H9 (cell line): Measurements from ENCODE around the gene SH3GL1. TPM values are rescaled to one million over a fixed set of nuclear protein-coding genes. Genes with fewer than 3 reads are reported as not detected.

ENCODE experiments used
- DNase-seq: peaks from one replicate; pipeline ENCODE4 v3.0.0-alpha.2; 2017
- H2AFZ ChIP-seq: one replicate; pipeline ENCODE4 v1.6.1; 2013; ENCODE audit warnings: mild to moderate bottlenecking, low read length, control low read depth, moderate library complexity
- H2AK5ac ChIP-seq: 2 replicates; pipeline ENCODE4 v1.6.1; 2013; ENCODE audit warnings: low read length, control low read depth, mixed read lengths; ENCODE audit not compliant: insufficient read length
- H2BK120ac ChIP-seq: one replicate; pipeline ENCODE4 v1.6.1; 2013; ENCODE audit warnings: low read depth, mild to moderate bottlenecking, low read length, control low read depth, inconsistent platforms; ENCODE audit not compliant: poor library complexity, severe bottlenecking
- H2BK12ac ChIP-seq: 2 replicates; pipeline ENCODE4 v1.6.1; 2013; ENCODE audit warnings: low read length, control low read depth, mixed read lengths, low read depth; ENCODE audit not compliant: insufficient read length
- H2BK15ac ChIP-seq: 2 replicates; pipeline ENCODE4 v1.6.1; 2013; ENCODE audit warnings: low read depth, low read length, control low read depth
- H2BK20ac ChIP-seq: one replicate; pipeline ENCODE4 v1.6.1; 2013; ENCODE audit warnings: low read depth, mild to moderate bottlenecking, low read length, control low read depth, inconsistent platforms; ENCODE audit not compliant: poor library complexity, severe bottlenecking
- H2BK5ac ChIP-seq: 2 replicates; pipeline ENCODE4 v1.6.1; 2013; ENCODE audit warnings: low read length, control low read depth, mixed read lengths; ENCODE audit not compliant: insufficient read length
- H3K14ac ChIP-seq: 2 replicates; pipeline ENCODE4 v1.6.1; 2013; ENCODE audit warnings: low read length, control low read depth; ENCODE audit not compliant: insufficient read depth
- H3K18ac ChIP-seq: 2 replicates; pipeline ENCODE4 v1.6.1; 2013; ENCODE audit warnings: low read depth, mild to moderate bottlenecking, mixed read lengths, low read length, control low read depth; ENCODE audit not compliant: insufficient read length
- H3K23ac ChIP-seq: 2 replicates; pipeline ENCODE4 v1.6.1; 2013; ENCODE audit warnings: low read length, control low read depth, mixed read lengths, low read depth; ENCODE audit not compliant: insufficient read length
- H3K23me2 ChIP-seq: 2 replicates; pipeline ENCODE4 v1.6.1; 2013; ENCODE audit warnings: low read depth, mild to moderate bottlenecking, mixed read lengths, low read length, control low read depth; ENCODE audit not compliant: insufficient read length, poor library complexity, severe bottlenecking
- H3K27ac ChIP-seq: 2 replicates; pipeline ENCODE4 v1.5.1; 2013; ENCODE audit warnings: low read length, control low read depth, mixed read lengths, low read depth; ENCODE audit not compliant: insufficient read length
- H3K27me3 ChIP-seq: 2 replicates; pipeline ENCODE4 v1.6.1; 2013; ENCODE audit warnings: low read length, control low read depth, inconsistent platforms; ENCODE audit not compliant: insufficient read depth
- H3K4ac ChIP-seq: 2 replicates; pipeline ENCODE4 v1.6.1; 2013; ENCODE audit warnings: low read depth, mild to moderate bottlenecking, control low read depth, inconsistent platforms, low read length, moderate library complexity
- H3K4me1 ChIP-seq: 2 replicates; pipeline ENCODE4 v1.6.1; 2013; ENCODE audit warnings: low read length, control low read depth, inconsistent platforms; ENCODE audit not compliant: insufficient read depth
- H3K4me2 ChIP-seq: 2 replicates; pipeline ENCODE4 v1.6.1; 2013; ENCODE audit warnings: low read length, control low read depth, mixed read lengths; ENCODE audit not compliant: insufficient read length, insufficient read depth
- H3K56ac ChIP-seq: 2 replicates; pipeline ENCODE4 v1.6.1; 2013; ENCODE audit warnings: low read depth, mild to moderate bottlenecking, mixed read lengths, low read length, control low read depth; ENCODE audit not compliant: insufficient read length
- H3K79me1 ChIP-seq: 2 replicates; pipeline ENCODE4 v1.6.1; 2013; ENCODE audit warnings: low read depth, mild to moderate bottlenecking, moderate library complexity, low read length, control low read depth, inconsistent platforms; ENCODE audit not compliant: insufficient read depth, poor library complexity, severe bottlenecking
- H3K79me2 ChIP-seq: 2 replicates; pipeline ENCODE4 v1.6.1; 2013; ENCODE audit warnings: low read length, control low read depth, inconsistent platforms; ENCODE audit not compliant: insufficient read depth
- H3K9ac ChIP-seq: 2 replicates; pipeline ENCODE4 v1.6.1; 2013; ENCODE audit warnings: low read length, control low read depth, mixed read lengths; ENCODE audit not compliant: insufficient read length; ENCODE audit errors: extremely low read depth
- H3K9me3 ChIP-seq: one replicate; pipeline ENCODE4 v1.6.1; 2013; ENCODE audit warnings: low read depth, low read length, inconsistent platforms; ENCODE audit not compliant: control insufficient read depth
- H3T11ph ChIP-seq: one replicate; pipeline ENCODE4 v1.6.1; 2013; ENCODE audit warnings: mild to moderate bottlenecking, low read length, control low read depth, inconsistent platforms
- H4K20me1 ChIP-seq: one replicate; pipeline ENCODE4 v1.6.1; 2013; ENCODE audit not compliant: control insufficient read depth, insufficient read length, insufficient read depth
- H4K5ac ChIP-seq: 2 replicates; pipeline ENCODE4 v1.6.1; 2013; ENCODE audit warnings: low read depth, mild to moderate bottlenecking, mixed read lengths, low read length, control low read depth; ENCODE audit not compliant: insufficient read length
- H4K8ac ChIP-seq: replicated peaks from 2 replicates; pipeline ENCODE4 v1.6.1; 2013; ENCODE audit warnings: low read length, control low read depth, mixed read lengths, low read depth; ENCODE audit not compliant: insufficient read length
- H4K91ac ChIP-seq: 2 replicates; pipeline ENCODE4 v1.6.1; 2013; ENCODE audit warnings: low read depth, mild to moderate bottlenecking, moderate library complexity, mixed read lengths, low read length, control low read depth; ENCODE audit not compliant: insufficient read length
- H3K27ac Mint-ChIP-seq, 3 experiments: 2 replicates in 2 of 3; 3 replicates in 1 of 3; pipeline ENCODE4 v1.8.0; 2020 to 2021; ENCODE audit warnings: mixed read lengths in 3 of 3, mild to moderate bottlenecking in 1 of 3, moderate library complexity in 1 of 3
- H3K27me3 Mint-ChIP-seq: 2 replicates; pipeline ENCODE4 v1.8.0; 2021; ENCODE audit warnings: low read depth, mild to moderate bottlenecking, moderate library complexity, mixed read lengths
- H3K36me3 Mint-ChIP-seq, 3 experiments: 2 replicates in 2 of 3; 3 replicates in 1 of 3; pipeline ENCODE4 v1.8.0; 2020 to 2021; ENCODE audit warnings: low read depth in 3 of 3, mixed read lengths in 3 of 3; ENCODE audit not compliant: insufficient read depth in 1 of 3
- H3K4me1 Mint-ChIP-seq, 2 experiments: 2 replicates each; pipeline ENCODE4 v1.8.0; 2020; ENCODE audit warnings: mixed read lengths in 2 of 2
- H3K4me3 Mint-ChIP-seq, 2 experiments: 2 replicates in 1 of 2; 3 replicates in 1 of 2; pipeline ENCODE4 v1.8.0; 2020 to 2021; ENCODE audit warnings: mild to moderate bottlenecking in 2 of 2, mixed read lengths in 2 of 2, moderate library complexity in 1 of 2
- H3K9me3 Mint-ChIP-seq, 2 experiments: 2 replicates in 1 of 2; 3 replicates in 1 of 2; pipeline ENCODE4 v1.8.0; 2020; ENCODE audit warnings: mild to moderate bottlenecking in 2 of 2, mixed read lengths in 2 of 2, moderate library complexity in 1 of 2
- CTCF ChIP-seq: fragments of 200-600 bp; sonication (generic); conservative IDR thresholded peaks from 3 replicates; pipeline ENCODE4 v1.8.0; 2021; ENCODE audit warnings: antibody characterized with exemption, mild to moderate bottlenecking
- WGBS: extraction: QIAGEN DNeasy Blood & Tissue Kit; methylation state at CpG from one replicate; pipeline ENCODE4 v1.1.7; 2013; ENCODE audit warnings: missing lambda C conversion rate, low lambda C conversion rate, mixed read lengths; ENCODE audit not compliant: insufficient read length; ENCODE audit errors: extremely low coverage; 5-methylcytosine and 5-hydroxymethylcytosine counted together
- total RNA-seq: library from RNA; stranded (reverse); gene quantifications from 2 replicates; pipeline ENCODE4 v1.2.1, GENCODE V29; 2021

SH3GL1 gene
- total RNA-seq, 1 experiment from 2014 or later, result 85.5 TPM

GRCh38 chr19:4327877-4328242, 72.5 kb downstream of the SH3GL1 start:
- Histone ChIP-seq H3K23ac (no peak overlapping the region), H3K79me1 (no peaks in the 10 kb centered on the region), H3K56ac (no peak overlapping the region), H3K79me2 (no peaks in the 10 kb centered on the region), H2BK12ac (no peak overlapping the region), H2BK120ac (no peak overlapping the region), H4K20me1 (no peaks in the 10 kb centered on the region), H2BK15ac (no peak overlapping the region), H2AK5ac (no peak overlapping the region), H2BK5ac (no peak overlapping the region), H3K27me3 (no peaks in the 10 kb centered on the region), H3K4me2 (peak overlapping the region; percentile 74), H4K8ac (no peak overlapping the region), H3K27ac (no peak overlapping the region), H3K9ac (no peak overlapping the region), H3K14ac (no peak overlapping the region), H3K4ac (no peak overlapping the region), H3K4me1 (peaks cover 2% of the 10 kb centered on the region; the same call in 1 of the 2 replicates), H3K9me3 (no peaks in the 10 kb centered on the region), H2BK20ac (no peak overlapping the region), H4K5ac (no peak overlapping the region), H4K91ac (no peak overlapping the region), H3T11ph (no peak overlapping the region), H2AFZ (no peak overlapping the region), H3K23me2 (peaks cover 9% of the 10 kb centered on the region), H3K18ac (no peak overlapping the region)
- Mint-ChIP-seq H3K4me1 (peaks cover 10 to 15% of the 10 kb centered on the region in 2 experiments), H3K4me3 (peak overlapping the region; percentile 57 to 87), H3K27me3 (peaks cover 2% of the 10 kb centered on the region; the same call in 1 of the 2 replicates), H3K9me3 (no peaks in the 10 kb centered on the region), H3K27ac (peak overlapping the region; percentile 71 to 98 (median 98); a peak in 6 of 7 replicates), H3K36me3 (peaks cover 2 to 19% (median 9%) of the 10 kb centered on the region in 3 experiments)
- no CpG with 5 or more reads among the region's 13 CpGs for WGBS
- TF ChIP-seq CTCF, result 0 out of 3 replicates have a peak, but pooled peaks have one; percentile 10
- no peak for DNase-seq
